HCT116 (cell line): ENCODE results near the gene HOXC11. TPM values are rescaled to one million over a fixed set of nuclear protein-coding genes. Genes with fewer than 3 reads are reported as not detected.

Source experiments
- ATAC-seq: fragments of 200-7000 bp; cut with Tn5 transposase; 2 replicates; pipeline ENCODE4 v1.9.1; 2020; ENCODE audit warnings: mild to moderate bottlenecking, moderate library complexity
- BruUV-seq: library from RNA; stranded (reverse); fragments of 400-500 nt; replicated peaks from 2 replicates; lab custom pipeline; 2021; lab: Mats Ljungman, UMichigan
- CTCF ChIA-PET: fragments of 300-600 bp; sonication (Branson Sonifier 250); formaldehyde crosslinking; loops from one replicate; lab custom pipeline; 2021; ENCODE audit warnings: antibody characterized with exemption; lab: Charles Lee
- POLR2A ChIA-PET: fragments of 300-600, 350-600 bp; sonication (Branson Sonifier 250); formaldehyde crosslinking; loops from one replicate; lab custom pipeline; 2021; ENCODE audit warnings: antibody characterized with exemption; lab: Charles Lee
- RAD21 ChIA-PET, 2 experiments: fragments of 300-600 bp; sonication (Branson Sonifier 250); formaldehyde crosslinking; loops; one replicate each; lab custom pipeline; 2023; ENCODE audit warnings: low total read pairs in 2 of 2; ENCODE audit not compliant: uncharacterized antibody in 2 of 2, unreplicated experiment in 2 of 2, low non-redundant PET in 1 of 2; lab: Charles Lee
- DNase-seq: peaks from one replicate; pipeline ENCODE4 v3.0.0-alpha.2; 2010; ENCODE audit warnings: low read depth, low spot score
- H2AFZ ChIP-seq: fragments of 200-600 bp; shearing (Covaris generic), sonication (generic); 2 replicates; pipeline ENCODE4 v1.6.1; 2017; ENCODE audit warnings: low read depth, mixed run types, mixed read lengths, antibody characterized with exemption, low read length; ENCODE audit not compliant: poor library complexity, severe bottlenecking
- H3K27ac ChIP-seq: 2 replicates; pipeline ENCODE4 v1.5.1; 2012; ENCODE audit warnings: low read depth, low read length
- H3K27me3 ChIP-seq: fragments of 200-600 bp; sonication (generic); 2 replicates; pipeline ENCODE4 v1.6.1; 2016; ENCODE audit warnings: mixed run types, low read length, mixed read lengths; ENCODE audit not compliant: insufficient read depth
- H3K36me3 ChIP-seq, 2 experiments: fragments of 200-500 bp in 1 of 2; fragments of 200-600 bp in 1 of 2; sonication (Bioruptor generic) in 1 of 2; sonication (generic) in 1 of 2; 2 replicates each; pipeline versions ENCODE4 v1.5.1 to v1.6.1; 2014 to 2016; ENCODE audit warnings: low read length in 2 of 2, inconsistent platforms in 1 of 2, mixed read lengths in 1 of 2, mixed run types in 1 of 2; ENCODE audit not compliant: insufficient read depth in 2 of 2, control insufficient read depth in 1 of 2
- H3K4me1 ChIP-seq, 2 experiments: fragments of 200-600 bp in 1 of 2; sonication (generic) in 1 of 2; 2 replicates each; pipeline versions ENCODE4 v1.5.1 to v1.6.1; 2012 to 2017; ENCODE audit warnings: low read length in 2 of 2, inconsistent platforms in 1 of 2, mild to moderate bottlenecking in 1 of 2, mixed read lengths in 1 of 2, mixed run types in 1 of 2, moderate library complexity in 1 of 2; ENCODE audit not compliant: insufficient read depth in 2 of 2, control insufficient read depth in 1 of 2
- H3K4me2 ChIP-seq: fragments of 200-600 bp; sonication (generic); 2 replicates; pipeline ENCODE4 v1.6.1; 2017; ENCODE audit warnings: mixed run types, low read length, mixed read lengths
- H3K4me3 ChIP-seq, 2 experiments: fragments of 200-600 bp in 1 of 2; sonication (generic) in 1 of 2; replicated peaks in 1 of 2; 2 replicates each; pipeline ENCODE4 v1.5.1; 2011 to 2016; ENCODE audit warnings: low read length in 2 of 2, control low read depth in 1 of 2, low read depth in 1 of 2, mild to moderate bottlenecking in 1 of 2, mixed read lengths in 1 of 2, mixed run types in 1 of 2
- H3K79me2 ChIP-seq: fragments of 200-600 bp; sonication (generic); 2 replicates; pipeline ENCODE4 v1.6.1; 2017; ENCODE audit warnings: mild to moderate bottlenecking, mixed run types, low read length, moderate library complexity, mixed read lengths; ENCODE audit not compliant: insufficient read depth
- H3K9ac ChIP-seq: fragments of 200-600 bp; sonication (generic); 2 replicates; pipeline ENCODE4 v1.6.1; 2016; ENCODE audit warnings: low read length, mixed read lengths
- H3K9me2 ChIP-seq: fragments of 200-600 bp; sonication (generic), shearing (Covaris generic); 2 replicates; pipeline ENCODE4 v1.6.1; 2017; ENCODE audit warnings: mixed run types, mild to moderate bottlenecking, moderate library complexity; ENCODE audit not compliant: insufficient read depth
- H3K9me3 ChIP-seq, 2 experiments: fragments of 200-500 bp in 1 of 2; fragments of 200-600 bp in 1 of 2; sonication (Bioruptor generic) in 1 of 2; sonication (generic) in 1 of 2; 2 replicates each; pipeline ENCODE4 v1.6.1; 2014 to 2017; ENCODE audit warnings: low read length in 2 of 2, mixed read lengths in 2 of 2, inconsistent platforms in 1 of 2, low read depth in 1 of 2, mild to moderate bottlenecking in 1 of 2, mixed run types in 1 of 2, moderate library complexity in 1 of 2; ENCODE audit not compliant: control insufficient read depth in 1 of 2, insufficient read depth in 1 of 2
- H4K20me1 ChIP-seq: fragments of 200-600 bp; sonication (generic), shearing (Covaris generic); 2 replicates; pipeline ENCODE4 v1.6.1; 2017; ENCODE audit warnings: mixed run types, mild to moderate bottlenecking, moderate library complexity; ENCODE audit not compliant: insufficient read depth
- CBX3 ChIP-seq: IDR thresholded peaks from 2 replicates; pipeline ENCODE4 v1.6.1; 2012; ENCODE audit warnings: low read depth
- CEBPB ChIP-seq: IDR thresholded peaks from 2 replicates; pipeline ENCODE4 v1.6.1; 2012; ENCODE audit warnings: low read depth
- EGR1 ChIP-seq: IDR thresholded peaks from 2 replicates; pipeline ENCODE4 v1.6.1; 2012; ENCODE audit warnings: low read depth
- ELF1 ChIP-seq: IDR thresholded peaks from 2 replicates; pipeline ENCODE4 v1.6.1; 2012; ENCODE audit warnings: low read depth, borderline replicate concordance
- EZH2 ChIP-seq: fragments of 200-600 bp; sonication (generic); IDR thresholded peaks from 2 replicates; pipeline ENCODE4 v1.6.1; 2017; ENCODE audit warnings: antibody characterized with exemption, mixed run types
- EZH2phosphoT487 ChIP-seq: fragments of 200-600 bp; IDR thresholded peaks from 2 replicates; pipeline ENCODE4 v1.6.1; 2018; ENCODE audit warnings: antibody characterized with exemption, borderline replicate concordance
- FOSL1 ChIP-seq: IDR thresholded peaks from 2 replicates; pipeline ENCODE4 v1.6.1; 2012; ENCODE audit warnings: low read depth
- JUND ChIP-seq: IDR thresholded peaks from 2 replicates; pipeline ENCODE4 v1.6.1; 2012
- POLR2A ChIP-seq: IDR thresholded peaks from 2 replicates; pipeline ENCODE4 v1.7.0; 2011; ENCODE audit warnings: borderline replicate concordance; ENCODE audit not compliant: insufficient read depth, insufficient read length; ENCODE audit errors: extremely low read depth
- POLR2AphosphoS5 ChIP-seq: IDR thresholded peaks from 2 replicates; pipeline ENCODE4 v1.6.1; 2011; ENCODE audit warnings: mild to moderate bottlenecking, low read depth, low read length, moderate library complexity
- SIN3A ChIP-seq: IDR thresholded peaks from 2 replicates; pipeline ENCODE4 v1.6.1; 2012; ENCODE audit warnings: low read depth
- SP1 ChIP-seq: IDR thresholded peaks from 2 replicates; pipeline ENCODE4 v1.6.1; 2012; ENCODE audit warnings: low read depth
- SRF ChIP-seq: IDR thresholded peaks from 2 replicates; pipeline ENCODE4 v1.6.1; 2012; ENCODE audit warnings: low read depth
- TCF7L2 ChIP-seq: IDR thresholded peaks from 2 replicates; pipeline ENCODE4 v1.7.0; 2011; ENCODE audit warnings: borderline replicate concordance, inconsistent platforms; ENCODE audit not compliant: insufficient read depth, insufficient read length; ENCODE audit errors: extremely low read depth
- YY1 ChIP-seq: IDR thresholded peaks from 2 replicates; pipeline ENCODE4 v1.6.1; 2011; ENCODE audit warnings: low read length, low read depth, moderate library complexity, mild to moderate bottlenecking; ENCODE audit not compliant: insufficient replicate concordance; ENCODE audit errors: extremely low read depth
- ZNF274 ChIP-seq: fragments of 200-500 bp; sonication (Bioruptor generic); IDR thresholded peaks from 2 replicates; pipeline ENCODE4 v1.6.1; 2014; ENCODE audit warnings: mild to moderate bottlenecking, low read depth, low read length, inconsistent platforms
- intact Hi-C: fragments of 100-400 bp; cut with micrococcal nuclease; formaldehyde crosslinking; loops from 2 replicates; pipeline ENCODE4 v1.10.0; 2022
- total RNA-seq: library from RNA; stranded (reverse); gene quantifications from one replicate; pipeline ENCODE4 v1.2.1, GENCODE V29; 2021; ENCODE audit not compliant: unreplicated experiment
- TF ChIP-seq, protein P1 (sequence below): IDR thresholded peaks from 2 replicates; pipeline ENCODE4 v1.6.1; 2012; ENCODE audit warnings: low read depth
- TF ChIP-seq, protein P2 (sequence below): IDR thresholded peaks from 2 replicates; pipeline ENCODE4 v1.6.1; 2012
- TF ChIP-seq, protein P3 (sequence below), 3 experiments: fragments of 200-600 bp in 1 of 3; sonication (generic) in 1 of 3; IDR thresholded peaks in 2 of 3; conservative IDR thresholded peaks in 1 of 3; 2 replicates each; pipeline ENCODE4 v1.5.1; 2012 to 2017; ENCODE audit warnings: low read depth in 2 of 3, low read length in 2 of 3, antibody characterized with exemption in 1 of 3, borderline replicate concordance in 1 of 3, control low read depth in 1 of 3, mild to moderate bottlenecking in 1 of 3, mixed read lengths in 1 of 3, mixed run types in 1 of 3, moderate library complexity in 1 of 3; ENCODE audit not compliant: insufficient read depth in 1 of 3
- TF ChIP-seq, protein P4 (sequence below): IDR thresholded peaks from 2 replicates; pipeline ENCODE4 v1.6.1; 2011; ENCODE audit warnings: mild to moderate bottlenecking, low read length, moderate library complexity; ENCODE audit not compliant: insufficient replicate concordance; ENCODE audit errors: extremely low read depth

Gene HOXC11
- total RNA-seq, 1 experiment from 2014 or later = 0.22 TPM

DNA sequence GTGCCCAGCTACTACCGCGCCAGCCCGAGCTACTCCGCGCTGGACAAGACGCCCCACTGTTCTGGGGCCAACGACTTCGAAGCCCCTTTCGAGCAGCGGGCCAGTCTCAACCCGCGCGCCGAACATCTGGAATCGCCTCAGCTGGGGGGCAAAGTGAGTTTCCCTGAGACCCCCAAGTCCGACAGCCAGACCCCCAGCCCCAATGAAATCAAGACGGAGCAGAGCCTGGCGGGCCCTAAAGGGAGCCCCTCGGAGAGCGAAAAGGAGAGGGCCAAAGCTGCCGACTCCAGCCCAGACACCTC lies 12.7 kb downstream of the HOXC11 start:
- BruUV-seq = no TSS peak
- Histone ChIP-seq H3K27me3 (no peaks in the 10 kb centered on the region), H2AFZ (no peak overlapping the region), H3K36me3 (no peaks in the 10 kb centered on the region), H3K9me3 (no peaks in the 10 kb centered on the region), H3K4me1 (peaks cover 4 to 17% of the 10 kb centered on the region in 2 experiments), H4K20me1 (no peaks in the 10 kb centered on the region), H3K4me2 (no peak overlapping the region), H3K79me2 (no peaks in the 10 kb centered on the region), H3K27ac (no peak overlapping the region), H3K9me2 (no peaks in the 10 kb centered on the region), H3K4me3 (no peak overlapping the region), H3K9ac (no peak overlapping the region)
- POLR2A ChIA-PET = interaction anchor here (0.6 to 1.3 kb wide), 3 partner anchors 10 to 47 kb away, joined by 3 read pairs; partner anchors contain the start of gene HOXC9
- TF ChIP-seq, protein P1, sequence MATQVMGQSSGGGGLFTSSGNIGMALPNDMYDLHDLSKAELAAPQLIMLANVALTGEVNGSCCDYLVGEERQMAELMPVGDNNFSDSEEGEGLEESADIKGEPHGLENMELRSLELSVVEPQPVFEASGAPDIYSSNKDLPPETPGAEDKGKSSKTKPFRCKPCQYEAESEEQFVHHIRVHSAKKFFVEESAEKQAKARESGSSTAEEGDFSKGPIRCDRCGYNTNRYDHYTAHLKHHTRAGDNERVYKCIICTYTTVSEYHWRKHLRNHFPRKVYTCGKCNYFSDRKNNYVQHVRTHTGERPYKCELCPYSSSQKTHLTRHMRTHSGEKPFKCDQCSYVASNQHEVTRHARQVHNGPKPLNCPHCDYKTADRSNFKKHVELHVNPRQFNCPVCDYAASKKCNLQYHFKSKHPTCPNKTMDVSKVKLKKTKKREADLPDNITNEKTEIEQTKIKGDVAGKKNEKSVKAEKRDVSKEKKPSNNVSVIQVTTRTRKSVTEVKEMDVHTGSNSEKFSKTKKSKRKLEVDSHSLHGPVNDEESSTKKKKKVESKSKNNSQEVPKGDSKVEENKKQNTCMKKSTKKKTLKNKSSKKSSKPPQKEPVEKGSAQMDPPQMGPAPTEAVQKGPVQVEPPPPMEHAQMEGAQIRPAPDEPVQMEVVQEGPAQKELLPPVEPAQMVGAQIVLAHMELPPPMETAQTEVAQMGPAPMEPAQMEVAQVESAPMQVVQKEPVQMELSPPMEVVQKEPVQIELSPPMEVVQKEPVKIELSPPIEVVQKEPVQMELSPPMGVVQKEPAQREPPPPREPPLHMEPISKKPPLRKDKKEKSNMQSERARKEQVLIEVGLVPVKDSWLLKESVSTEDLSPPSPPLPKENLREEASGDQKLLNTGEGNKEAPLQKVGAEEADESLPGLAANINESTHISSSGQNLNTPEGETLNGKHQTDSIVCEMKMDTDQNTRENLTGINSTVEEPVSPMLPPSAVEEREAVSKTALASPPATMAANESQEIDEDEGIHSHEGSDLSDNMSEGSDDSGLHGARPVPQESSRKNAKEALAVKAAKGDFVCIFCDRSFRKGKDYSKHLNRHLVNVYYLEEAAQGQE = no peak
- TF ChIP-seq JUND = no peak
- no peak for TF ChIP-seq CEBPB
- TF ChIP-seq SIN3A = no peak
- TF ChIP-seq POLR2AphosphoS5 = no peak
- TF ChIP-seq, protein P2, sequence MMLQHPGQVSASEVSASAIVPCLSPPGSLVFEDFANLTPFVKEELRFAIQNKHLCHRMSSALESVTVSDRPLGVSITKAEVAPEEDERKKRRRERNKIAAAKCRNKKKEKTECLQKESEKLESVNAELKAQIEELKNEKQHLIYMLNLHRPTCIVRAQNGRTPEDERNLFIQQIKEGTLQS = no peak
- TF ChIP-seq EGR1 = no peak
- no peak for TF ChIP-seq FOSL1
- TF ChIP-seq EZH2 = no peak
- no peak for TF ChIP-seq SRF
- TF ChIP-seq SP1 = no peak
- TF ChIP-seq CBX3 = no peak
- TF ChIP-seq POLR2A = no peak
- TF ChIP-seq, protein P3, sequence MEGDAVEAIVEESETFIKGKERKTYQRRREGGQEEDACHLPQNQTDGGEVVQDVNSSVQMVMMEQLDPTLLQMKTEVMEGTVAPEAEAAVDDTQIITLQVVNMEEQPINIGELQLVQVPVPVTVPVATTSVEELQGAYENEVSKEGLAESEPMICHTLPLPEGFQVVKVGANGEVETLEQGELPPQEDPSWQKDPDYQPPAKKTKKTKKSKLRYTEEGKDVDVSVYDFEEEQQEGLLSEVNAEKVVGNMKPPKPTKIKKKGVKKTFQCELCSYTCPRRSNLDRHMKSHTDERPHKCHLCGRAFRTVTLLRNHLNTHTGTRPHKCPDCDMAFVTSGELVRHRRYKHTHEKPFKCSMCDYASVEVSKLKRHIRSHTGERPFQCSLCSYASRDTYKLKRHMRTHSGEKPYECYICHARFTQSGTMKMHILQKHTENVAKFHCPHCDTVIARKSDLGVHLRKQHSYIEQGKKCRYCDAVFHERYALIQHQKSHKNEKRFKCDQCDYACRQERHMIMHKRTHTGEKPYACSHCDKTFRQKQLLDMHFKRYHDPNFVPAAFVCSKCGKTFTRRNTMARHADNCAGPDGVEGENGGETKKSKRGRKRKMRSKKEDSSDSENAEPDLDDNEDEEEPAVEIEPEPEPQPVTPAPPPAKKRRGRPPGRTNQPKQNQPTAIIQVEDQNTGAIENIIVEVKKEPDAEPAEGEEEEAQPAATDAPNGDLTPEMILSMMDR (IDR thresholded peaks at IDR 0.05 in 2 of 3, conservative IDR thresholded peaks at IDR 0.05 in 1 of 3; ENCODE audit: borderline replicate concordance in 1 of 3, insufficient read depth in 1 of 3, low read depth in 2 of 3, low read length in 2 of 3) = no peak
- no peak for TF ChIP-seq ZNF274
- TF ChIP-seq, protein P4, sequence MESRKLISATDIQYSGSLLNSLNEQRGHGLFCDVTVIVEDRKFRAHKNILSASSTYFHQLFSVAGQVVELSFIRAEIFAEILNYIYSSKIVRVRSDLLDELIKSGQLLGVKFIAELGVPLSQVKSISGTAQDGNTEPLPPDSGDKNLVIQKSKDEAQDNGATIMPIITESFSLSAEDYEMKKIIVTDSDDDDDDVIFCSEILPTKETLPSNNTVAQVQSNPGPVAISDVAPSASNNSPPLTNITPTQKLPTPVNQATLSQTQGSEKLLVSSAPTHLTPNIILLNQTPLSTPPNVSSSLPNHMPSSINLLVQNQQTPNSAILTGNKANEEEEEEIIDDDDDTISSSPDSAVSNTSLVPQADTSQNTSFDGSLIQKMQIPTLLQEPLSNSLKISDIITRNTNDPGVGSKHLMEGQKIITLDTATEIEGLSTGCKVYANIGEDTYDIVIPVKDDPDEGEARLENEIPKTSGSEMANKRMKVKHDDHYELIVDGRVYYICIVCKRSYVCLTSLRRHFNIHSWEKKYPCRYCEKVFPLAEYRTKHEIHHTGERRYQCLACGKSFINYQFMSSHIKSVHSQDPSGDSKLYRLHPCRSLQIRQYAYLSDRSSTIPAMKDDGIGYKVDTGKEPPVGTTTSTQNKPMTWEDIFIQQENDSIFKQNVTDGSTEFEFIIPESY = no peak
- no peak for TF ChIP-seq YY1
- TF ChIP-seq TCF7L2 = no peak
- no peak for TF ChIP-seq EZH2phosphoT487
- no peak for TF ChIP-seq ELF1
- CTCF ChIA-PET = interaction anchor here (0.7 to 5.7 kb wide), 10 partner anchors 9 to 228 kb away, joined by 3 to 35 read pairs (median 6); no protein-coding TSS in a partner anchor
- ATAC-seq = no peak
- no peak for DNase-seq
- RAD21 ChIA-PET = no interaction called here
- intact Hi-C loops = loop anchor here (2.0 to 5.0 kb wide), 3 partner anchors 215 to 229 kb away; no protein-coding TSS in a partner anchor
